ENCODE measurements around the gene SOWAHA. TPM values are rescaled to one million over a fixed set of nuclear protein-coding genes. Genes with fewer than 3 reads are reported as not detected.

The SOWAHA gene
- 0.16 TPM in 1 of 2 replicates, not detected in the other for total RNA-seq

GRCh38 chr5:132812781-132813598, at the start of gene SOWAHA:
TSS of gene SOWAHA (plus strand) at chr5:132813302. CDS start at chr5:132813622, 320 bp downstream.

GRCh38 chr5:132777209-132778069, 35.7 kb upstream of the SOWAHA start, which contains the start of gene SEPTIN8:
TSS of gene SEPTIN8 (minus strand) at chr5:132777239. CDS start at chr5:132777137, 102 bp downstream.

GRCh38 chr5:132830436-132831094, 17.5 kb downstream of the SOWAHA start, which contains the start of gene SHROOM1:
TSS of gene SHROOM1 (minus strand) at chr5:132830647. CDS start at chr5:132826140, 4,507 bp downstream.

Other genes starting within 250 kb of the SOWAHA start
- gene IL13, start 155.1 kb upstream of the SOWAHA start, total RNA-seq: 1.3 TPM in 1 of 2 replicates, not detected in the other
- not detected in 2 replicates for gene IL4, start 139.3 kb upstream of the SOWAHA start, total RNA-seq
- gene KIF3A, start 75.8 kb upstream of the SOWAHA start, total RNA-seq: 3.2 and 5.1 TPM in 2 replicates
- not detected in 2 replicates for gene CCNI2, start 65.9 kb upstream of the SOWAHA start, total RNA-seq
- gene SEPTIN8, start 36.1 kb upstream of the SOWAHA start, total RNA-seq: 26.9 and 41.5 TPM in 2 replicates
- 5.2 and 19.1 TPM in 2 replicates for gene SHROOM1, start 17.3 kb downstream of the SOWAHA start, total RNA-seq
- gene GDF9, start 53.2 kb downstream of the SOWAHA start, total RNA-seq: not detected in 2 replicates
- 149 and 159 TPM in 2 replicates for gene UQCRQ, start 53.3 kb downstream of the SOWAHA start, total RNA-seq
- 0.16 TPM in 1 of 2 replicates, not detected in the other for gene LEAP2, start 60.4 kb downstream of the SOWAHA start, total RNA-seq
- gene AFF4, start 150.3 kb downstream of the SOWAHA start, total RNA-seq: 28.3 and 47.8 TPM in 2 replicates
- 4.2 and 12.5 TPM in 2 replicates for gene ZCCHC10, start 213.2 kb downstream of the SOWAHA start, total RNA-seq
- gene HSPA4, start 238.7 kb downstream of the SOWAHA start, total RNA-seq: 69.3 and 80.7 TPM in 2 replicates

Data from cardiac atrium fibroblast (primary cell).